GM12864 (cell line): ENCODE results near the gene RPS6KB2.

Experiments
- DNase-seq: peaks from one replicate; pipeline ENCODE4 v3.0.0-alpha.2; 2011; ENCODE audit warnings: low read depth
- H3K4me3 ChIP-seq: 2 replicates; pipeline ENCODE4 v1.5.1; 2011; ENCODE audit warnings: mild to moderate bottlenecking, low read depth, low read length, control low read depth
- TF ChIP-seq, protein P1 (sequence below): IDR thresholded peaks from 2 replicates; pipeline ENCODE4 v1.5.1; 2011; ENCODE audit warnings: low read depth, mild to moderate bottlenecking, moderate library complexity, low read length, control low read depth, inconsistent platforms; ENCODE audit errors: missing control alignments

RPS6KB2 gene

DNA sequence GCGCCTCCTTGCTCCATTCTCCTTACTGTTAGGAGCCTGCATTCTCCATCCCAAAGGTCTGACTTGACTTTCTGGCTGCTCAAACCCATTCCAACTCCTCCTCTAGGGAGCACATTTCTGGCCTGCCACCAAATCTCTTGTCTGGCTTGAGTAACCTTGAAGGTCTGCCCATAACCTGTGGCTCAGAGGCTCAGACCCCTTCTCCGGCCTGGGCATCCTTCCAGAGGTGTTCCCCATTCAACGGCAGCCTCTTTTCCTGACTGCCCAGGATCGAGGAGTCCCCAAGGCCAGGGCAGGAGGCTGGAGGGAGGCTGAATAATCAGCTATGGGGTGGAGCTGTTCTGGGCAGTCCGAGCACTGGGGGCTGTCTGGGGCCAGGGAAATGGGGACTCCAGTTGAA lies 34.3 kb upstream of the RPS6KB2 start:
- no peak overlapping the region for H3K4me3 ChIP-seq
- no peak for DNase-seq
- TF ChIP-seq, protein P1, sequence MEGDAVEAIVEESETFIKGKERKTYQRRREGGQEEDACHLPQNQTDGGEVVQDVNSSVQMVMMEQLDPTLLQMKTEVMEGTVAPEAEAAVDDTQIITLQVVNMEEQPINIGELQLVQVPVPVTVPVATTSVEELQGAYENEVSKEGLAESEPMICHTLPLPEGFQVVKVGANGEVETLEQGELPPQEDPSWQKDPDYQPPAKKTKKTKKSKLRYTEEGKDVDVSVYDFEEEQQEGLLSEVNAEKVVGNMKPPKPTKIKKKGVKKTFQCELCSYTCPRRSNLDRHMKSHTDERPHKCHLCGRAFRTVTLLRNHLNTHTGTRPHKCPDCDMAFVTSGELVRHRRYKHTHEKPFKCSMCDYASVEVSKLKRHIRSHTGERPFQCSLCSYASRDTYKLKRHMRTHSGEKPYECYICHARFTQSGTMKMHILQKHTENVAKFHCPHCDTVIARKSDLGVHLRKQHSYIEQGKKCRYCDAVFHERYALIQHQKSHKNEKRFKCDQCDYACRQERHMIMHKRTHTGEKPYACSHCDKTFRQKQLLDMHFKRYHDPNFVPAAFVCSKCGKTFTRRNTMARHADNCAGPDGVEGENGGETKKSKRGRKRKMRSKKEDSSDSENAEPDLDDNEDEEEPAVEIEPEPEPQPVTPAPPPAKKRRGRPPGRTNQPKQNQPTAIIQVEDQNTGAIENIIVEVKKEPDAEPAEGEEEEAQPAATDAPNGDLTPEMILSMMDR = no peak

DNA sequence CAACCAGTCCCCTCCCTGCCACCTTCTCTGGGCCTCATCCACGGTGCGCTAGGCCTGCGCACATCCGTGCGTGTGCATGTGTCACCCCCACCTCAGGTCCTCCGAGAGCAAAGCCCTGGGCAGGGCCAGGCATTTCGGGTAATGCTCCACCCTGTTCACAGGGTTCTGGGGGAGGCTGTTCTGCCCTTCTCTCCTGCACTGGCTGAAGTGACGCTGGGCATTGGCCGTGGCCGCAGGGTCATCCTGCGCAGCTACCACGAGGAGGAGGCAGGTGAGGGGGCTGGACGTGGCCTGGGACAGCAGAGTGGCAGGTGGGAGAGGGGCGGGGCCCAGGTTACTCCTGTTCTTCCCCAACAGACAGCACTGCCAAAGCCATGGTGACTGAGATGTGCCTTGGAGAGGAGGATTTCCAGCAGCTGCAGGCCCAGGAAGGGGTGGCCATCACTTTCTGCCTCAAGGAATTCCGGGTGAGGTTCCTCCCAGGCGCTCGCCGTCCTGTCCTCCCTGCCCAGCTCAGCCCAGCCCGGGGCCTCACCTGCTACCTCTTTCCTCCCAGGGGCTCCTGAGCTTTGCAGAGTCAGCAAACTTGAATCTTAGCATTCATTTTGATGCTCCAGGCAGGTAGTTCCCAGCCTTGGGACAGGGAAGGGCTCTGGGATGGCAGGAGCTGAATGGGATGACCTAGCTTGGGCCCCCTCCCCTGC lies 32.6 kb upstream of the RPS6KB2 start:
- H3K4me3 ChIP-seq = no peak overlapping the region
- DNase-seq = no peak
- TF ChIP-seq, protein P1 = no peak

DNA sequence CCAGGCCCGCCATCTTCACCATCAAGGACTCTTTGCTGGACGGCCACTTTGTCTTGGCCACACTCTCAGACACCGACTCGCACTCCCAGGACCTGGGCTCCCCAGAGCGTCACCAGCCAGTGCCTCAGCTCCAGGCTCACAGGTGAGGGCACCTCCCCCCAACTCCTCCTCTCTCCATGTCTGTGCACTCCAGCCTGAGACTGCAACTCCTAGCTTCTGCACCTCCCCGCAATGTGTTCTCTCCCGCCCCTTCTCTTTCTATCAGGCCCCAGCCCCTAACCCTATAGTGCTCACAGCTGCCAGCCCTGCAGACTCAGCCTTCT lies 32.1 kb upstream of the RPS6KB2 start:
- TF ChIP-seq, protein P1 = no peak
- no peak overlapping the region for H3K4me3 ChIP-seq
- DNase-seq = no peak

DNA sequence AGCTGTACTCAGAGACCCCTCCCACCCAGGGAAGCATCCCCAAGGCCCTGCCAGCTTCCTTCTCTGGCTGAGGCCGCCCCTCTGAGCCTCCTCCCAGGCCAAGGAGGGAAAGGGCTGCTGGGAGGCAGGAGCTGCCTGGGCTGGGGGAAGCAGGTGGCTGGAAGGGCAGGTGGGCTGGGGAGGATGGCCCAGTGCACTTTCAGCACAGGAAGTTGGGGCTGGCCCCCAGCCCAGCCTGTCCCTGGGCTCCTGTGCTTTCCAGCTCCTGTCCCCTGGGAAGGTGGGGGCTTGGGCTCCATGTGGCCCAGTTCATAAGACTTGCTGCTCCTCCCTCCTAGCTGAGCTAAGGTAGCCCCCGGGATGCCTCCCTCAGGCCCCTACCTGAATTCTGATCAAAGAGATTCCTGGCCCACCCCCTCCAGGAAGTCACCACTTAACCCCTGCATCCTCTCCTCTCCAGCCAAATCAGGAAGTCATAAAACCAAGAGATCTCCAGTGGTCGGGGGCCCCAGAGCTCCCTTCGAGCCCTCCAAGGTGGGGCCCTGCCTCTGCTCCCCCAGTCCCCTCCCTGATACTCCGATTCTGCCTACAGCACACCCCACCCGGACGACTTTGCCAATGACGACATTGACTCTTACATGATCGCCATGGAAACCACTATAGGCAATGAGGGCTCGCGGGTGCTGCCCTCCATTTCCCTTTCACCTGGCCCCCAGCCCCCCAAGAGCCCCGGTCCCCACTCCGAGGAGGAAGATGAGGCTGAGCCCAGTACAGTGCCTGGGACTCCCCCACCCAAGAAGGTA lies 31.5 kb upstream of the RPS6KB2 start:
- no peak for DNase-seq
- TF ChIP-seq, protein P1 = no peak
- no peak overlapping the region for H3K4me3 ChIP-seq

DNA sequence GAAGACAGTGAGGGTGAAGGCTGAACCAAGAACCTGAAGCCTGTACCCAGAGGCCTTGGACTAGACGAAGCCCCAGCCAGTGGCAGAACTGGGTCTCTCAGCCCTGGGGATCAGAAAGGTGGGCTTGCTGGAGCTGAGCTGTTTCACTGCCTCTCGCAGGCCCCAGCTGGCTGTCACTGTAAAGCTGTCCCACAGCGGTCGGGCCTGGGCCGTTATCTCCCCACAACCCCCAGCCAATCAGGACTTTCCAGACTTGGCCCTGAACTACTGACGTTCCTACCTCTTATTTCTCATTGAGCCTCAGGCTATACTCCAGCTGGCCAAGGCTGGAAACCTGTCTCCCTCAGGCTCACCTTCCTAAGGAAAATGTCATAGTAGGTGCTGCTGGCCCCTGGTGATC lies 30.8 kb upstream of the RPS6KB2 start:
- TF ChIP-seq, protein P1 = no peak
- no peak overlapping the region for H3K4me3 ChIP-seq
- no peak for DNase-seq

DNA sequence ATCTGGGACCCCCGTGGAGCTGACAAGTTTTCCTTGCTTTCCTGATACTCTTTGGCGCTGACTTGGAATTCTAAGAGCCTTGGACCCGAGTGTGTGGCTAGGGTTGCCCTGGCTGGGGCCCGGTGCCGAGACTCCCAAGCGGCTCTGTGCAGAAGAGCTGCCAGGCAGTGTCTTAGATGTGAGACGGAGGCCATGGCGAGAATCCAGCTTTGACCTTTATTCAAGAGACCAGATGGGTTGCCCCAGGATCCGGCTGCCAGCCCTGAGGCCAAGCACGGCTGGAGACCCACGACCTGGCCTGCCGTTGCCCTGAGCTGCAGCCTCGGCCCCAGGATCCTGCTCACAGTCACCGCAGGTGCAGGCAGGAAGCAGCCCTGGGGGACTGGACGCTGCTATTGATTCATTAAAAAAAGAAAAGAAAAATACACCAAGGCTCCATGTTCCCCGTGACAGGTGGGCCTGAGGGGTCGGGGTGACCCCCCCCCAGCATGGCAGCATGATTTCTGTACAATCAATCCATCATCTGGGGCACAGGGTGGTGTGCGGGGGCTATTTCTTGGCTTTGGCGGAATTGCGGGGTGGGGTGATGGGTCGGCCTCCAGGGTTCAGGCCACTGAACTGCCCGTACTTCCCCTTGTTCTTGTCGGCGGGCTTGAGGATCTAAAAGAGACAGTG lies 30.2 kb upstream of the RPS6KB2 start:
- H3K4me3 ChIP-seq = no peak overlapping the region
- TF ChIP-seq, protein P1 = no peak
- DNase-seq = no peak
